Renal cortex interstitium (tissue), 15 donors: ENCODE results near the gene MCU. TPM values are rescaled to one million over a fixed set of nuclear protein-coding genes. Genes with fewer than 3 reads are reported as not detected.
"Not testable (repeated sequence)": the region's sequence is repeated elsewhere in the genome, so short reads cannot be mapped to it uniquely, and the experiment has no call there.

Experiments
- DNase-seq, 11 donors: peaks; one replicate each; pipeline ENCODE4 v3.0.0-alpha.2; 2013; ENCODE audit warnings: low read depth in 9 of 11, low spot score in 4 of 11; ENCODE audit errors: extremely low read depth in 1 of 11
- long read RNA-seq, 16 experiments: transcript quantifications; one replicate each; lab custom pipeline, GENCODE V29; 2026
- polyA plus RNA-seq, 3 donors: library from polyadenylated mRNA; unstranded; fragments of 120-200 nt; gene quantifications; one replicate each; pipeline ENCODE4 v1.2.1, GENCODE V29; 2013; ENCODE audit not compliant: insufficient read length in 3 of 3

The MCU gene, protein sequence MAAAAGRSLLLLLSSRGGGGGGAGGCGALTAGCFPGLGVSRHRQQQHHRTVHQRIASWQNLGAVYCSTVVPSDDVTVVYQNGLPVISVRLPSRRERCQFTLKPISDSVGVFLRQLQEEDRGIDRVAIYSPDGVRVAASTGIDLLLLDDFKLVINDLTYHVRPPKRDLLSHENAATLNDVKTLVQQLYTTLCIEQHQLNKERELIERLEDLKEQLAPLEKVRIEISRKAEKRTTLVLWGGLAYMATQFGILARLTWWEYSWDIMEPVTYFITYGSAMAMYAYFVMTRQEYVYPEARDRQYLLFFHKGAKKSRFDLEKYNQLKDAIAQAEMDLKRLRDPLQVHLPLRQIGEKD
- polyA plus RNA-seq: 10 to 100 TPM; 41.0 to 51.6 (median 44.1) TPM
- long read RNA-seq, donor 1, transcript MCU-202 (8 exons, 2,949 nt): major isoform, 5 of 10 reads
- long read RNA-seq, donor 1, partial matches to known transcripts: 5 of 10 reads
- long read RNA-seq, donor 1, other reads (novel, unspliced or antisense): 0 of 10 reads
- long read RNA-seq, donor 2, transcript MCU-202 (8 exons, 2,949 nt): major isoform, 5 of 13 reads
- long read RNA-seq, donor 2, partial matches to known transcripts: 8 of 13 reads
- long read RNA-seq, donor 2, other reads (novel, unspliced or antisense): 0 of 13 reads
- long read RNA-seq, donor 3, transcript MCU-202 (8 exons, 2,949 nt): major isoform, 11 of 11 reads
- long read RNA-seq, donor 3, partial matches to known transcripts: 0 of 11 reads
- long read RNA-seq, donor 3, other reads (novel, unspliced or antisense): 0 of 11 reads
- long read RNA-seq, donor 4, transcript MCU-202 (8 exons, 2,949 nt): major isoform, 6 of 14 reads
- long read RNA-seq, donor 4, partial matches to known transcripts: 7 of 14 reads
- long read RNA-seq, donor 4, other reads (novel, unspliced or antisense): 0 of 14 reads
- long read RNA-seq, donor 5: 0 reads
- long read RNA-seq, donor 6, transcript MCU-202 (8 exons, 2,949 nt): major isoform, 10 of 16 reads
- long read RNA-seq, donor 6, partial matches to known transcripts: 5 of 16 reads
- long read RNA-seq, donor 6, other reads (novel, unspliced or antisense): 0 of 16 reads
- long read RNA-seq, donor 7, partial matches to known transcripts: 6 of 9 reads
- long read RNA-seq, donor 7, other reads (novel, unspliced or antisense): 0 of 9 reads
- long read RNA-seq, donor 8, transcript MCU-202 (8 exons, 2,949 nt): major isoform, 15 of 35 reads
- long read RNA-seq, donor 8, partial matches to known transcripts: 20 of 35 reads
- long read RNA-seq, donor 8, other reads (novel, unspliced or antisense): 0 of 35 reads
- long read RNA-seq, donor 9, transcript MCU-202 (8 exons, 2,949 nt): major isoform, 6 of 20 reads
- long read RNA-seq, donor 9, partial matches to known transcripts: 14 of 20 reads
- long read RNA-seq, donor 9, other reads (novel, unspliced or antisense): 0 of 20 reads
- long read RNA-seq, donor 10, partial matches to known transcripts: 28 of 33 reads
- long read RNA-seq, donor 10, other reads (novel, unspliced or antisense): 0 of 33 reads
- long read RNA-seq, donor 11, transcript MCU-202 (8 exons, 2,949 nt): major isoform, 6 of 21 reads
- long read RNA-seq, donor 11, partial matches to known transcripts: 15 of 21 reads
- long read RNA-seq, donor 11, other reads (novel, unspliced or antisense): 0 of 21 reads
- long read RNA-seq, donor 12, partial matches to known transcripts: 0 of 2 reads
- long read RNA-seq, donor 12, other reads (novel, unspliced or antisense): 0 of 2 reads
- long read RNA-seq, donor 13: 0 reads
- long read RNA-seq, donor 14, transcript MCU-202 (8 exons, 2,949 nt): major isoform, 13 of 14 reads
- long read RNA-seq, donor 14, partial matches to known transcripts: 0 of 14 reads
- long read RNA-seq, donor 14, other reads (novel, unspliced or antisense): 0 of 14 reads
- long read RNA-seq, donor 15, transcript MCU-202 (8 exons, 2,949 nt): major isoform, 5 of 5 reads
- long read RNA-seq, donor 15, partial matches to known transcripts: 0 of 5 reads
- long read RNA-seq, donor 15, other reads (novel, unspliced or antisense): 0 of 5 reads
- long read RNA-seq, donor 16, transcript MCU-202 (8 exons, 2,949 nt): major isoform, 33 of 66 reads
- long read RNA-seq, donor 16, partial matches to known transcripts: 30 of 66 reads
- long read RNA-seq, donor 16, other reads (novel, unspliced or antisense): 0 of 66 reads

DNA sequence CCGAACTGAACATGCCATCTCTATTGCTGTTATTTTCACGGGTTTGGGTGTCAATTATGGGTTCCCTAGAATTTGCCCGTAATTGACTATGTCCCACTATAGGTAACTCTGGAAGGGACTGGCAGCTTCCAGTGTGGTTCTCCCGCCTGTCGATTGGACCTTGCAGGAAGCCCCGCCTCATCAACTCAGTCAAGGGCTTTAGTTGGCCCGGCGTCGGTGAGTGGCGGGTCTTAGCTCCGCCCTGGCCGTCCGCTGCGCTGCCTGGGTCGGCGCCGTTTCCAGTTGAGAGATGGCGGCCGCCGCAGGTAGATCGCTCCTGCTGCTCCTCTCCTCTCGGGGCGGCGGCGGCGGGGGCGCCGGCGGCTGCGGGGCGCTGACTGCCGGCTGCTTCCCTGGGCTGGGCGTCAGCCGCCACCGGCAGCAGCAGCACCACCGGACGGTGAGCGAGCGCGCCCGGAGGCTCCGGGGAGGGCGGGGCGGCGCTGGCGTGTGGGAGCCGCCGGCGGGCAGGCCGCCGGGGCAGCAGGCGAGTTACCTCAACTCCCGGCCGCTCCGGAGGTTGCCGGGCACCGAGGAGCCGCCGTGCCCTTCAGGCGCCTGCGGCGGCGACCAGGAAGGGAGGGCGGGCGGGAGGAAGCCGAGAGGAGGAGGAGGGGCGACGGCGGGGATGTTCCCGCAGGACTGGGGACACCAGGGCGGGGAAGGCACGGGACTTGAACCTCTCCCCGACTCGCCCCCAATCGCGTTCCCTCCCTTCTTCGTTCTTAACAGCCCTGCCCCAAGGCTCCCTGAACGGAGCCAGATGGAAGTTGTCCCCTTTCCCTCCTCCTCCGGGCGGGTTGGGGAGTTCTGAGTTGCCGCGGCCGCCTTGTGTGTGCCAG lies at the start of gene MCU:
TSS of gene MCU (plus strand) at position 281 of the 881 bp plus-strand sequence. CDS start at position 290, 9 bp downstream.
- DNase-seq: peak; percentile 74 to 93 (median 87)

DNA sequence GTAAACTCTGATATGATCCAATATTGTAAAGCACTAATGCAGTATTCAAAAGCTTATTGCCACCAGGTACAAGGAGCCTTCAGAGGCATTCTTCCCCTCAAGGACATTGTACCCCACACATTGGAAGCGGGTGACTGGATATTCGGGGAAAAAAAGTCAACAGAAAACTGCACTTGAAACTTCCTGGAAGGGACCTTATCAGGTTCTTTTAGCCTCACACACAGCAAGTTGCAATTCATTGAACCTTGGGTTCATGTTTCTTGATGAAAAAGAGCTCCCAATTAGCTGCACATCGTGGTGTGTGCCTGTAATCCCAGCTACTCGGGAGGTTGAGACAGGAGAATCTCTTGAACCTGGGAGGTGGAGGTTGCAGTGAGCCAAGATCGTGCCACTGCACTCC lies 49.6 kb upstream of the MCU start:
- DNase-seq: no peak

GRCh38 chr10:72645263-72645858 lies 46.6 kb upstream of the MCU start:
- DNase-seq: no peak

DNA sequence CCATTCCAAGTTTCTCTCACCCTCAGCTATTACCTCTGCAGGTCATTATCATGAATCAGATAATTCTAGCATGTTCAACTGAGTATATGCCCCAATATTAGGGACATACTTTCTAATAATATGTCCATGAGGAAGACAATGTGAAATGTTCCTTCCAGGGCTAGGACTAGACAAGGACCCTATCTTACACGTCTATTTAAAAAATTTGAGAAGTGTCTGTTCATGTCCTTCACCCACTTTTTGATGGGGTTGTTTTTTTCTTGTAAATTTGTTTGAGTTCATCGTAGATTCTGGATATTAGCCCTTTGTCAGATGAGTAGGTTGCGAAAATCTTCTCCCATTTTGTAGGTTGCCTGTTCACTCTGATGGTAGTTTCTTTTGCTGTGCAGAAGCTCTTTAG lies 45.0 kb upstream of the MCU start:
- not testable (repeated sequence) for DNase-seq

GRCh38 chr10:72648301-72648700 lies 43.6 kb upstream of the MCU start:
- DNase-seq: no peak

DNA sequence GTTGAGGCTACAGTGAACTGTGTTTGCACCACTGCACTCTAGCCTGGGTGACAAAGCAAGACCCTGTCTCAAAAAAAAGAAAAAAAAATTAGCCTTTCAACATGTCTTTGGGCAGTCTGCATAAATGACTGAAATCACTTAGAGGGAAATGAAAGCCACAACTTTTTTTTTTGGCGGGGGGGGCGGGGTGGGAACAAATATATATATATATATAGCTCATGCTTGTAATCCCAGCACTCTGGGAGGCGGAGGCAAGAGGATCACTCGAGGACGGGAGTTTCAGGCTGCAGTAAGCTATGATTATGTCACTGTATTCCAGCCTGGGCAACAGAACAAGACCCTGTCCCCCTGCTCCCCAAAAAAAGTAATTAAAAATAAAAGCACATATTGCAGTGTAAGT lies 42.7 kb upstream of the MCU start:
- DNase-seq: no peak

- DNase-seq: no peak
These were observed 38.4 kb upstream of the MCU start for GRCh38 chr10:72653383-72654096.

DNA sequence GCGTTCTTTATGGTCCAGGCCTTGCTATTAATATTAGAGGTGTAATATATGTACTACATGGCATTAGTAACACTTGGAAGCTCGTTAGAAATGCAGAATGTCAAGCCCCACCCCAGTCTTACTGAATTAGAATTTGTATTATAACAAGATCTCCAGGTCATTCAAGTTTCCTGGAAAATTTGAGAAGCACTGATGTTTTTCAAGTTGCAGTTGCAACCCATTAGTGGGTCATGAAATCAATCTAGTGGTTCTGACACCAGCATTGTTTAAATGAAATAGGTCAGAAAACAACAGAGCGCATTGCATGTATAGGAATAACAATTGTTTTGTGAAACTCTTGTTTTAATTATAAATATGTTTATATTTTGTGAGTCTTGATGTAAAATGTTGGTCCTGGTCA lies 37.2 kb upstream of the MCU start:
- no peak for DNase-seq

GRCh38 chr10:72658696-72659400 lies 33.1 kb upstream of the MCU start:
- no peak for DNase-seq

GRCh38 chr10:72659694-72660093 lies 32.2 kb upstream of the MCU start:
- DNase-seq: no peak

DNA sequence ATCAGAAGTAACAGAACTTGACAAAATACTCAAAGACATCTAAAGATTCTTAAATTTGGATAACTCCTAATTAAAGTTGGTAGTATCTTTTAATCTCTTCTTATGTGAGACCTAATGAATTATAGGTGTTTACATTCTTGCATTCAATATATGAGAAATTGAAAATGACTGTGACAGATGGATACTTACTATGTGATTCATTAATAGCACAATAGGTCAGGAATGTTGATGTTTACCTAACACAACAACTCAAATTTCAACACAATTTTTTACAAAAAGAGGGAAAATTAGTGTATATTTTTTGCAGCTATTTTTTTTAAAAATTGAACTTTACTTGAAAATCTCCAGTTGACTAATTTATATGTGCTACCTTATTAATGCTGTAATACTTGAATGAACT lies 31.7 kb upstream of the MCU start:
- DNase-seq: no peak

DNA sequence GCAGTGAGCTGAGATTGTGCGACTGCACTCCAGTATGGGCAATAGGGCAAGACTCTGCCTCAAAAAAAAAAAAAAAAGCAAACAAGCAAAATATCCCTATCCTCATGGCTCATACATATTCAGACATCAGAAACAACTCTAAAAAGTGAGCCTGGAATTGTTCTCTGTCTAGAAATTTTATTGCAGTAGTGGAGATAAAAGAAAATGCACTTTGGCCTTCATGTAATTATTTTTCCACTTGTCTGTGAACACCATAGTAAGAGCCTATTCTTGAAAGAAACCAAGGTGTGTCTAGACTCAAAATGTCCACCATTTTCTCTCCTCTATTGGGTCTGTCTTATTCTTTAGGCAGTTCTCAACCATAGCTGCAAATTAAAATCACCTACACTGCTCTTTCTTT lies 30.5 kb upstream of the MCU start:
- no peak for DNase-seq

DNA sequence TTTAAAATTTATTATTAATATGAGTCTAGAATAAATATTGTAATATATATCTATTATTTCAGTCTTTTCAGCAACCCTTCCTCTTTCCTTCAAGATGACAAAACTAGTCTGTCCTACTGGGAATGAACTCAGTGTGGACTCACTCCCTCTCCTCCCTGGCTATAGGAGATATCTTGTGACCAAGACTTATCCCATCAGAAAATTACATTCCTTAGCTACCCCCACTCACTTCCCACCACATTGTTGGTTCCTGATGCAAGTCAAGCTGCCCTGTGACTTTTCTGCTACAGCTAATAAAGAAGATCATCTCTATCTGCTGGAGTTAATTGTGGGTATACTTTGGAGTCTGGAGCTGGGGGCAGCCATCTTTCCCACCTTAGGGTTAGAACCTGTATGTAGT lies 28.0 kb upstream of the MCU start:
- DNase-seq: no peak

DNA sequence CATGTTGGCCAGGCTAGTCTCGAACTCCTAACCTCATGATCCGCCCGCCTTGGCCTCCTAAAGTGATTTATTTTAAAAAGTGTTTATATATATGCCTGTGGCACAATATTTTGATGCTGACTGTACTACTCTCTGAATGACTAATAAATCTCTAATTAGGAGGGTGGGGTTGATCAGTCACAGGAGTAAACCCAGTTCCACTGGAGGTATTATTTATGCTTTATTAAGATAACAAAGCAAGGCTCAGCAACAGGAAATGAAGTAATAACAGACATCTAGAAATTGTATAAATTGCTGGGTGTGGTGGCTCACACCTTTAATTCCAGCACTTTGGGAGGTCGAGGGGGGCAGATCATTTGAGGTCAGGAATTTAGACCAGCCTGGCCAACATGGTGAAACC lies 26.0 kb upstream of the MCU start:
- DNase-seq: no peak
